ENCODE data around the gene ISOC2. TPM values are rescaled to one million over a fixed set of nuclear protein-coding genes. Genes with fewer than 3 reads are reported as not detected.

ISOC2 gene
- total RNA-seq, 1 experiment from 2014 or later = 251 TPM

DNA sequence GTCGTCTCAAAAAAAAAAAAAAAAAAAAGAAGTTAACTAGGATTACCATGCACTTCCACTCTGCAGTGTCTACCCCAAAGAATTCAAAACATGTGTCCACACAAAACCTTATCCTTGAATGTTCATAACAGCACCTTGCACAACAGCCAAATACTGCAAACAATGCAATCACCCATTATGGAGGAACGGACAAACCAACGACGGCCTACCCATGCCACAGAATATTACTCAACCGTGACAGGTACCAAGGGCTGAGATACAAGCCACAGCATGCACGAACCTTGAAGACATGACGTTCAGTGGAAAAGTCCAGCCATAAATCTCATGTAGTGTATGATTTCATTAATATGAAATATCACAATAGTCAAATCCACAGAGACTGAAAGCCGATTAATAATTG lies 15.4 kb downstream of the ISOC2 start:
- ATAC-seq (no peak), DNase-seq (no peak)
- H2AFZ ChIP-seq (ENCODE audit: low read length) = no peak overlapping the region
- H3K9ac ChIP-seq (ENCODE audit: low read length) = no peak overlapping the region
- no peaks in the 10 kb centered on the region for H4K20me1 ChIP-seq (ENCODE audit: low read length)
- H3K9me3 ChIP-seq (ENCODE audit: low read length) = no peaks in the 10 kb centered on the region
- peaks cover 54% of the 10 kb centered on the region for H3K27me3 ChIP-seq (ENCODE audit: low read length)
- no peak overlapping the region for H3K4me3 ChIP-seq (ENCODE audit: low read length)
- H3K27ac ChIP-seq (ENCODE audit: low read length) = no peak overlapping the region
- no TSS peak for BruUV-seq (replicated peaks)
- intact Hi-C loops (cut with micrococcal nuclease) = no loop called here
- no peaks in the 10 kb centered on the region for H3K36me3 ChIP-seq (ENCODE audit: low read depth, low read length)
- H3K4me2 ChIP-seq (ENCODE audit: low read length) = no peak overlapping the region
- POLR2A ChIA-PET (ENCODE audit: unreplicated experiment) = no interaction called here
- H3K9me2 ChIP-seq (replicated peaks; ENCODE audit: low read length) = no peaks in the 10 kb centered on the region
- TF ChIP-seq EZH2phosphoT487 (IDR thresholded peaks at IDR 0.05; ENCODE audit: borderline replicate concordance, low read length) = no peak
- TF ChIP-seq EZH2 (IDR thresholded peaks at IDR 0.05; ENCODE audit: low read length, unreplicated experiment) = no peak
- H3K4me1 ChIP-seq (ENCODE audit: insufficient read depth, low read length) = no peaks in the 10 kb centered on the region
- H3K79me2 ChIP-seq (ENCODE audit: low read length) = no peaks in the 10 kb centered on the region
- CTCF ChIA-PET = no interaction called here
- H3F3A ChIP-seq (ENCODE audit: low read length, unreplicated experiment) = no peaks in the 10 kb centered on the region

DNA sequence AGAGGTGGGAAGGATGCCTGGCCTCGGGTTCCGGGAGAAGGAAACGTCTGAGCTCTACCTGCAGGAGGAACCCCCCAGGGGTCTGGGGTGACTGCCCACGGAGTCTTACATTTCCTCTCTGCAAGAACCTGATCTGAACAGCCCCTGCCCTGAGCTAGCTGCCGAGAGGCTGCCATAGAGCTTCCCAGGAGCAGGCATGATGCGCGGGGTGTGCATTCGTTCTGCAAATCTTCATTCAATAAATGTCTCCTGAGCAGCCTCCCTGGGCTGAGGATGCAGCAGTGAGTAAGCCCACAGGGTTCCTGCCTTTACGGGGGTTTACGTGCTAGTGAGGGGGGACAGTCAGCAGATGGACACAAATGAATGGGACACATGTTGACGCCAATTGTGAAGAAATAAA lies 16.8 kb downstream of the ISOC2 start:
- no peaks in the 10 kb centered on the region for H3K9me2 ChIP-seq (replicated peaks; ENCODE audit: low read length)
- ATAC-seq = no peak
- no peak overlapping the region for H3K27ac ChIP-seq (ENCODE audit: low read length)
- no TSS peak for BruUV-seq (replicated peaks)
- no peak overlapping the region for H3K9ac ChIP-seq (ENCODE audit: low read length)
- intact Hi-C loops (cut with micrococcal nuclease) = no loop called here
- peaks cover 55% of the 10 kb centered on the region for H3K27me3 ChIP-seq (ENCODE audit: low read length)
- CTCF ChIA-PET = no interaction called here
- H3K36me3 ChIP-seq (ENCODE audit: low read depth, low read length) = no peaks in the 10 kb centered on the region
- H4K20me1 ChIP-seq (ENCODE audit: low read length) = no peaks in the 10 kb centered on the region
- TF ChIP-seq EZH2 (IDR thresholded peaks at IDR 0.05; ENCODE audit: low read length, unreplicated experiment) = no peak
- TF ChIP-seq EZH2phosphoT487 (IDR thresholded peaks at IDR 0.05; ENCODE audit: borderline replicate concordance, low read length) = no peak
- TF ChIP-seq, protein P1, sequence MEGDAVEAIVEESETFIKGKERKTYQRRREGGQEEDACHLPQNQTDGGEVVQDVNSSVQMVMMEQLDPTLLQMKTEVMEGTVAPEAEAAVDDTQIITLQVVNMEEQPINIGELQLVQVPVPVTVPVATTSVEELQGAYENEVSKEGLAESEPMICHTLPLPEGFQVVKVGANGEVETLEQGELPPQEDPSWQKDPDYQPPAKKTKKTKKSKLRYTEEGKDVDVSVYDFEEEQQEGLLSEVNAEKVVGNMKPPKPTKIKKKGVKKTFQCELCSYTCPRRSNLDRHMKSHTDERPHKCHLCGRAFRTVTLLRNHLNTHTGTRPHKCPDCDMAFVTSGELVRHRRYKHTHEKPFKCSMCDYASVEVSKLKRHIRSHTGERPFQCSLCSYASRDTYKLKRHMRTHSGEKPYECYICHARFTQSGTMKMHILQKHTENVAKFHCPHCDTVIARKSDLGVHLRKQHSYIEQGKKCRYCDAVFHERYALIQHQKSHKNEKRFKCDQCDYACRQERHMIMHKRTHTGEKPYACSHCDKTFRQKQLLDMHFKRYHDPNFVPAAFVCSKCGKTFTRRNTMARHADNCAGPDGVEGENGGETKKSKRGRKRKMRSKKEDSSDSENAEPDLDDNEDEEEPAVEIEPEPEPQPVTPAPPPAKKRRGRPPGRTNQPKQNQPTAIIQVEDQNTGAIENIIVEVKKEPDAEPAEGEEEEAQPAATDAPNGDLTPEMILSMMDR (conservative IDR thresholded peaks at IDR 0.05; ENCODE audit: low read depth, low read length) = no peak
- no peaks in the 10 kb centered on the region for H3K9me3 ChIP-seq (ENCODE audit: low read length)
- H2AFZ ChIP-seq (ENCODE audit: low read length) = no peak overlapping the region
- H3K79me2 ChIP-seq (ENCODE audit: low read length) = no peaks in the 10 kb centered on the region
- no peak overlapping the region for H3K4me2 ChIP-seq (ENCODE audit: low read length)
- DNase-seq = no peak
- H3K4me1 ChIP-seq (ENCODE audit: insufficient read depth, low read length) = no peaks in the 10 kb centered on the region
- no peaks in the 10 kb centered on the region for H3F3A ChIP-seq (ENCODE audit: low read length, unreplicated experiment)
- H3K4me3 ChIP-seq (ENCODE audit: low read length) = no peak overlapping the region
- POLR2A ChIA-PET (ENCODE audit: unreplicated experiment) = no interaction called here

DNA sequence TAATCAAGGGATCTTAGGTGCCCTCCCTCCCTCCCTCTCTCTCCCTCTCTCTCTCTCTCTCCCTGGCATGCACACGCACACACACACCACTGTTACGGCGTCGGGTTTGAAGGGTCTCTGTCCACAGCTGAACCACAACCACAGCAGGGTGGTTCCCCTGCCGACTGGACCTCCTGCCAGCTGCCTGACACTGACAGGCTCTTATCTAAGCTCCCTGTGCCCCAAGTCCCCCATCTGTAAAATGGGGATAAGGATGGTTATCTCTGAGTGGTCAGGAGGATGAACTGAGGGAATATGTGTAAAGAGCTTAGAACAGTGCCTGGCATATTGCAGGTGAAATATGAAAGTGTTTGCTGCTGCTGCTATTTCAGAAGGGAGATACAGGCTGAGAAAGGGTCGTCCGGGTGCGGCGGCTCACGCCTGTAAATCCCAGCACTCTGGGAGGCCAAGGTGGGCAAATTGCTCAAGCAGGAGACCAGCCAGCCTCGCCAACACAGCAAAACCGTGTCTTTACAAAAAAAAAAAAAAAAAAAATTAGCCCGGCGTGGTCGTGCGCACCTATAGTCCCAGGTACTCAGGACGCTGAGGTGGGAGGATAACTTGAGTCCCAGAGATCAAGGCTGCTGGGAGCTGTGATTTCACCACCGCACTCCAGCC lies 17.5 kb downstream of the ISOC2 start:
- no peak overlapping the region for H3K4me3 ChIP-seq (ENCODE audit: low read length)
- DNase-seq (no peak), ATAC-seq (no peak)
- H3K4me1 ChIP-seq (ENCODE audit: insufficient read depth, low read length) = no peaks in the 10 kb centered on the region
- H3F3A ChIP-seq (ENCODE audit: low read length, unreplicated experiment) = no peaks in the 10 kb centered on the region
- no TSS peak for BruUV-seq (replicated peaks)
- H3K9me3 ChIP-seq (ENCODE audit: low read length) = no peaks in the 10 kb centered on the region
- no peak overlapping the region for H3K4me2 ChIP-seq (ENCODE audit: low read length)
- H3K27ac ChIP-seq (ENCODE audit: low read length) = no peak overlapping the region
- POLR2A ChIA-PET (ENCODE audit: unreplicated experiment) = no interaction called here
- CTCF ChIA-PET = no interaction called here
- no peaks in the 10 kb centered on the region for H3K79me2 ChIP-seq (ENCODE audit: low read length)
- TF ChIP-seq, protein P1 (conservative IDR thresholded peaks at IDR 0.05; ENCODE audit: low read depth, low read length) = no peak
- TF ChIP-seq EZH2 (IDR thresholded peaks at IDR 0.05; ENCODE audit: low read length, unreplicated experiment) (no peak), EZH2phosphoT487 (IDR thresholded peaks at IDR 0.05; ENCODE audit: borderline replicate concordance, low read length) (no peak; the same call in 1 of the 2 replicates)
- no peaks in the 10 kb centered on the region for H3K36me3 ChIP-seq (ENCODE audit: low read depth, low read length)
- peaks cover 55% of the 10 kb centered on the region for H3K27me3 ChIP-seq (ENCODE audit: low read length)
- intact Hi-C loops (cut with micrococcal nuclease) = no loop called here
- no peaks in the 10 kb centered on the region for H3K9me2 ChIP-seq (replicated peaks; ENCODE audit: low read length)
- no peak overlapping the region for H2AFZ ChIP-seq (ENCODE audit: low read length)
- no peaks in the 10 kb centered on the region for H4K20me1 ChIP-seq (ENCODE audit: low read length)
- H3K9ac ChIP-seq (ENCODE audit: low read length) = no peak overlapping the region

Measured in PC-3 (cell line).